GM18508 (cell line): Measurements from ENCODE around the gene ZNF550.
A peak's percentile ranks its signal among the peaks of the same experiment; 100 is the strongest.
"Not testable (repeated sequence)": the region's sequence is repeated elsewhere in the genome, so short reads cannot be mapped to it uniquely, and the experiment has no call there.

ENCODE experiments used
- ATAC-seq: cut with Tn5 transposase; IDR thresholded peaks from one replicate; pipeline ENCODE4 v1.9.1; 2021; ENCODE audit warnings: moderate number of reproducible peaks; ENCODE audit not compliant: insufficient read depth, unreplicated experiment

The ZNF550 gene

GRCh38 chr19:57537953-57538547 is 21.6 kb downstream of the ZNF550 start:
- no peak for ATAC-seq

GRCh38 chr19:57527136-57527881 is 32.4 kb downstream of the ZNF550 start, which contains the start of gene ZNF549:
ZNF549 (plus strand) TSS chr19:57527356; CDS start chr19:57527574, 218 bp downstream.
- ATAC-seq: peak; percentile 91

DNA sequence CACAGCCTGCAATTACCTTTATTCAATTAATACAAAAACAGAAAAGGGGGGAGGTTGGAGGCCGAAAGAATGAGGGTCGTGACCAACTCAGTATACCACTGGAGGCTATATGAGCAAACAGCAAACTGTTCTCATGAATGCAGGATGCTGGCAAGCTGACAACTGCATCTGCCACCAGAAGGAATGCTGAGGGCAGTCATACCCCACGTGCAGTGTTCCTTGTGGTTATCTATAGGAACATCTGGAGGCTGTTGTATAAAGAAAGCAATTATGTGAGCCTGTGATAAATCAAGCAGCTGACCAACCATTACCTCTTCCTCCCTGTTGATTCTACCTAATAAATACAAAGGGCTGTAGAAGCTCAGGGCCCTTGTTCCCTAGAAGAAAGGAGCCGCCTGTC is 41.6 kb downstream of the ZNF550 start:
- not testable (repeated sequence) for ATAC-seq

- no peak for ATAC-seq
Observed at GRCh38 chr19:57515255-57515654, 44.4 kb downstream of the ZNF550 start.

- no peak for ATAC-seq
Observed at GRCh38 chr19:57512845-57513244, 46.8 kb downstream of the ZNF550 start.

DNA sequence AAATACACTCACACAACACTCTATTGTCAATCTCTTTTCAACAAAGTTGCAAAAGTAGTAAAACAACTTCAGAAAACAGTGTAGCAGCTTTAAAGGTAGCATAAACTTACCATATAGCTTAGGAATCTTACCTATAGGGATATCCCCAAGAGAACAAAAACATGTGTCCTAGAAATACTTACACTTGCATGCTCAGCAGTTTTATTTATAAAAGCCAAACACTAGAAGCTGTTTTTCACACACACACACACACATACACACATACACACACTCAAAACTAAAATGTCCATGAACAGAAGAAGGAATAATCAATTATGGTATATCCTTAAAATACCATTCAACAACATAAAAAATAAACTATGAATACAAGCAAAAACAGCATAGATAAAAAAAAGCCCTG is 48.2 kb downstream of the ZNF550 start:
- no peak for ATAC-seq

- no peak for ATAC-seq
Observed at GRCh38 chr19:57506163-57506562, 53.5 kb downstream of the ZNF550 start.

- ATAC-seq: not testable (repeated sequence)
Observed at GRCh38 chr19:57500400-57500799, 59.3 kb downstream of the ZNF550 start.

- ATAC-seq: peak; percentile 90
Observed at GRCh38 chr19:57499680-57500395, 59.8 kb downstream of the ZNF550 start, which contains the start of gene ZNF773. ZNF773 (plus strand) TSS chr19:57499938; CDS start chr19:57500081, 143 bp downstream.

- not testable (repeated sequence) for ATAC-seq
Observed at GRCh38 chr19:57499332-57499679, 60.4 kb downstream of the ZNF550 start.

DNA sequence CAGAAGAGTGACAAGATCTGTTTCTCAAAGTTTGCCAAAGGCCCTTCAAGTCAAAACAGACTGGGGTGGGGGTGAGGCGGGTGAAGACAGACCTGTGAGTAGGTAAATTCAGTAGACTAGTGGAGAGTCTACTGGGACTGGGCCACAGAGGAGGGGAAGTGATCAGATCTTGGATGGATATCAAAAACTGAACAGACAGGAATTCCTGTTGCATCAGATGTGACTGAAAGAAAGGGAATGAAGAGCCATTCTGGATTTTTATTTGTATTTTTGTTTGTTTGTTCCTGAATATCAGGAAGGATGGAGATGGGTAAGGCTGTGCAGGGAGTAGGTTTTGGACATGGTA is 71.4 kb downstream of the ZNF550 start:
- ATAC-seq: not testable (repeated sequence)

DNA sequence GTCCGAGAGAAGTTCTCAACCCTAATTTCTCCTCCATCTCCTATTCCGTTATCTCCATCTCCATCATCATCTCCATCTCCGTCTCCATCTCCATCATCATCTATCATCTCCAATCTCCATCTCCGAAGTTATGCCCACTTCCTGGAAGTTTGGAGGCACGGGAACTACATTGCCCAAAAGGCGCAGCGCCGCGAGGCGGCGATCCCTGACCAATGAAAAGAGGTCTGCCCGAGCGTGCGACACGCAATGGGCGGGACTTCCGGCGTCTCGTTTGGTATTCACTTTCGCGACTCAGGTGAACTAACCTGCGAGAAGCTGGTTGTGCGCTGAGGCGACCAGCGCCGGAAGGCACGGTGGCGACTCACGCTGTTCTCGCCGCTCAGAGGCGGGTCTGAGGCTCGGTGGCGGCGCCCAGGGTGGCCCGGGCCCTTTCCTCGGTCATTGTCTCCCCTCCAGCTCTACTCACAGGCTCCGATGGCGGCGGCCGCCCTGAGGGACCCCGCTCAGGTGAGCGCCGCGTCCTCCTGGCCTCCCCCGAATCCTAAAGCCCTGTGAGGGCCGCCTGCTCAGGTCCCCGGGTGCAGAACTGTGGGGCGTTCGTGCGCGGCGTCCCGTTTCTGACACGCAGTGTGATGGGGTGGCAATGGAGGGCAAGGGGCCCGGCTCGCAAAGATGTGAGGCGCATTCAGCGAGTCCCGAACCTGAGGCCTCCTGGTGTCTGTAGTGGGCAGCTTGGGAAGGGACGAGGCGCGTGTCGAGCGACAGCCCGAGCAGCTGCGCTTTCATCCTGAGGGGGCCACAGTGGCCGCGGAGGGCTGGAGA is 72.0 kb downstream of the ZNF550 start, which contains the start of gene ZNF419:
Gene ZNF419, plus strand, starts transcription at position 274 of the 822 bp plus-strand sequence. Its CDS starts 201 bp downstream, at position 475.
- peak; percentile 84 for ATAC-seq
